Endothelial cell of umbilical vein (primary cell): ENCODE data around the gene SUMF1. TPM values are rescaled to one million over a fixed set of nuclear protein-coding genes. Genes with fewer than 3 reads are reported as not detected.

Experiments
- BruUV-seq: library from RNA; stranded (reverse); fragments of 400-500 nt; replicated peaks from 2 replicates; lab custom pipeline; 2021; lab: Mats Ljungman, UMichigan
- CTCF ChIA-PET: fragments of 300-600, 350-600 bp; sonication (Branson Sonifier 250); formaldehyde crosslinking; loops from one replicate; lab custom pipeline; 2021; ENCODE audit warnings: antibody characterized with exemption, inconsistent platforms; lab: Charles Lee
- POLR2A ChIA-PET: fragments of 300-600, 350-600 bp; sonication (Branson Sonifier 250); formaldehyde crosslinking; loops from one replicate; lab custom pipeline; 2021; ENCODE audit warnings: antibody characterized with exemption, inconsistent platforms; lab: Charles Lee
- DNase-seq: peaks from one replicate; pipeline ENCODE4 v3.0.0-alpha.2; 2011; ENCODE audit warnings: low read depth, low spot score
- FAIRE-seq: peaks from 2 replicates; lab custom pipeline; 2011; peaks lifted over from hg19 to GRCh38; lab: Jason Lieb, UNC
- H2AFZ ChIP-seq: 2 replicates; pipeline ENCODE4 v1.6.0; 2012; ENCODE audit warnings: low read depth, low read length, control low read depth, inconsistent platforms
- H3K27ac ChIP-seq: 2 replicates; pipeline ENCODE4 v1.5.1; 2011; ENCODE audit warnings: low read depth, mild to moderate bottlenecking, control low read depth, low read length, moderate library complexity; ENCODE audit not compliant: insufficient read depth
- H3K27me3 ChIP-seq, 2 experiments: 2 replicates each; pipeline versions ENCODE4 v1.6.0 to v1.6.1; 2011; ENCODE audit warnings: low read length in 2 of 2, mixed read lengths in 1 of 2; ENCODE audit not compliant: control insufficient read depth in 2 of 2, insufficient read depth in 2 of 2
- H3K36me3 ChIP-seq, 2 experiments: 2 replicates in 1 of 2; 3 replicates in 1 of 2; pipeline ENCODE4 v1.5.1; 2011; ENCODE audit warnings: low read length in 2 of 2, mild to moderate bottlenecking in 1 of 2, moderate library complexity in 1 of 2; ENCODE audit not compliant: control insufficient read depth in 2 of 2, insufficient read depth in 2 of 2; ENCODE audit errors: extremely low read depth in 1 of 2
- H3K4me1 ChIP-seq: 3 replicates; pipeline ENCODE4 v1.5.1; 2011; ENCODE audit warnings: mild to moderate bottlenecking, low read length; ENCODE audit not compliant: control insufficient read depth, insufficient read depth; ENCODE audit errors: extremely low read depth
- H3K4me2 ChIP-seq: 2 replicates; pipeline ENCODE4 v1.6.1; 2011; ENCODE audit warnings: low read length, control low read depth, mixed read lengths; ENCODE audit not compliant: insufficient read depth
- H3K4me3 ChIP-seq, 3 experiments: fragments of 200-600 bp in 1 of 3; sonication (generic), shearing (Covaris generic) in 1 of 3; replicated peaks in 1 of 3; 2 replicates each; pipeline ENCODE4 v1.5.1; 2011 to 2016; ENCODE audit warnings: control low read depth in 3 of 3, low read length in 3 of 3, mild to moderate bottlenecking in 2 of 3, inconsistent platforms in 1 of 3, low read depth in 1 of 3, moderate library complexity in 1 of 3; ENCODE audit not compliant: insufficient read depth in 1 of 3
- H3K79me2 ChIP-seq: 2 replicates; pipeline ENCODE4 v1.6.0; 2012; ENCODE audit warnings: low read length, inconsistent platforms; ENCODE audit not compliant: control insufficient read depth, insufficient read depth
- H3K9ac ChIP-seq: replicated peaks from 2 replicates; pipeline ENCODE3; 2011; ENCODE audit warnings: low read length, control low read depth; ENCODE audit not compliant: insufficient read depth; ENCODE audit errors: extremely low read depth
- H3K9me1 ChIP-seq: replicated peaks from 3 replicates; pipeline ENCODE4 v1.6.0; 2011; ENCODE audit warnings: mild to moderate bottlenecking, low read length; ENCODE audit not compliant: control insufficient read depth, insufficient read depth; ENCODE audit errors: extremely low read depth
- H3K9me3 ChIP-seq: replicated peaks from 2 replicates; pipeline ENCODE4 v1.5.1; 2012; ENCODE audit warnings: low read length, inconsistent platforms; ENCODE audit not compliant: control insufficient read depth, insufficient read depth
- H4K20me1 ChIP-seq: replicated peaks from 2 replicates; pipeline ENCODE3; 2011; ENCODE audit warnings: mild to moderate bottlenecking, low read length; ENCODE audit not compliant: control insufficient read depth, insufficient read depth; ENCODE audit errors: extremely low read depth
- CTCF ChIP-seq, 2 donors: IDR thresholded peaks; 1 replicate in 1 of 2; 2 replicates in 1 of 2; pipeline ENCODE4 v1.5.1; 2011; ENCODE audit warnings: low read length in 2 of 2, mild to moderate bottlenecking in 2 of 2, moderate library complexity in 2 of 2, control low read depth in 1 of 2, inconsistent platforms in 1 of 2, low read depth in 1 of 2; ENCODE audit not compliant: insufficient read depth in 1 of 2; ENCODE audit errors: extremely low read depth in 1 of 2
- EZH2 ChIP-seq: IDR thresholded peaks from 2 replicates; pipeline ENCODE4 v1.6.1; 2012; ENCODE audit warnings: borderline replicate concordance, low read depth, mild to moderate bottlenecking, moderate library complexity, low read length, inconsistent platforms; ENCODE audit not compliant: severe bottlenecking
- FOS ChIP-seq: IDR thresholded peaks from 2 replicates; pipeline ENCODE4 v1.6.1; 2011; ENCODE audit warnings: mild to moderate bottlenecking, low read length, moderate library complexity, borderline replicate concordance; ENCODE audit not compliant: insufficient read depth
- GATA2 ChIP-seq: IDR thresholded peaks from 2 replicates; pipeline ENCODE4 v1.7.0; 2011; ENCODE audit warnings: low read depth, mild to moderate bottlenecking, moderate library complexity, mixed read lengths, low read length; ENCODE audit not compliant: insufficient read length, insufficient read depth
- JUN ChIP-seq: IDR thresholded peaks from 2 replicates; pipeline ENCODE4 v1.6.1; 2011; ENCODE audit warnings: borderline replicate concordance, low read depth; ENCODE audit not compliant: insufficient read length, insufficient read depth
- MAX ChIP-seq: IDR thresholded peaks from 2 replicates; pipeline ENCODE4 v1.6.1; 2011; ENCODE audit not compliant: insufficient read depth, insufficient read length
- MYC ChIP-seq: IDR thresholded peaks from one replicate; pipeline ENCODE4 v1.6.1; 2011; ENCODE audit warnings: mild to moderate bottlenecking, low read depth, low read length
- POLR2A ChIP-seq: IDR thresholded peaks from 2 replicates; pipeline ENCODE4 v1.6.1; 2012; ENCODE audit warnings: low read depth, mild to moderate bottlenecking, control low read depth, low read length
- POLR2AphosphoS5 ChIP-seq: IDR thresholded peaks from 2 replicates; pipeline ENCODE4 v1.6.1; 2012; ENCODE audit warnings: low read depth, mild to moderate bottlenecking, control low read depth, low read length, moderate library complexity; ENCODE audit not compliant: insufficient read depth
- dilution Hi-C: fragments of 300-500 bp; cut with MboI; formaldehyde crosslinking; loops from one replicate; pipeline ENCODE4 v1.15.0; 2019; ENCODE audit warnings: low sequenced_read_pairs; ENCODE audit not compliant: extremely low pct_ligation_motif_present
- intact Hi-C: fragments of 100-400 bp; cut with micrococcal nuclease; formaldehyde crosslinking; loops from one replicate; pipeline ENCODE4 v1.10.0; 2022
- polyA plus RNA-seq, 4 experiments: library from polyadenylated mRNA; depleted of rRNA in 3 of 4; stranded (reverse) in 3 of 4; unstranded in 1 of 4; fragments of >200 nt; gene quantifications; 2 replicates each; pipeline versions ENCODE4 v1.2.1 to v1.2.3, GENCODE V29; 2011 to 2012; ENCODE audit warnings: missing spikeins in 1 of 4
- total RNA-seq: library from RNA; stranded (reverse); gene quantifications from 2 replicates; pipeline ENCODE4 v1.2.3, GENCODE V29; 2021

The SUMF1 gene
- total and polyA plus RNA-seq, 2 donors (not counting 3 experiments of a cell fraction or from before 2014, with no cell fraction given), result 31.5 to 46.8 TPM

- no peaks in the 10 kb centered on the region for H3K36me3 ChIP-seq
- TF ChIP-seq POLR2A, result no peak
- no peak for TF ChIP-seq JUN
- TF ChIP-seq MAX, result no peak
- no peak for TF ChIP-seq MYC
- no peak for TF ChIP-seq EZH2
- no peak for TF ChIP-seq POLR2AphosphoS5
- TF ChIP-seq FOS, result no peak
- no peak for TF ChIP-seq GATA2
- TF ChIP-seq CTCF (IDR thresholded peaks at IDR 0.05; ENCODE audit: extremely low read depth in 1 of 2, insufficient read depth in 1 of 2, low read depth in 1 of 2, low read length in 2 of 2), result no peak
- ChIA-PET CTCF (interaction anchor here (1.0 to 1.3 kb wide), 2 partner anchors 17 to 61 kb away, joined by 3 read pairs; no protein-coding TSS in a partner anchor), POLR2A (no interaction called here)
- H3K9me3 ChIP-seq, result no peaks in the 10 kb centered on the region
- intact Hi-C loops (loop anchor here (5.0 kb wide), 1 partner anchor 80 kb away; the partner anchor contains the start of gene ITPR1), dilution Hi-C loops (no loop called here)
- H3K4me3 ChIP-seq, result no peak overlapping the region
- H2AFZ ChIP-seq, result no peak overlapping the region
- no peaks in the 10 kb centered on the region for H4K20me1 ChIP-seq
- H3K4me2 ChIP-seq, result no peak overlapping the region
- FAIRE-seq (no peak), DNase-seq (no peak)
- no peaks in the 10 kb centered on the region for H3K27me3 ChIP-seq
- H3K9ac ChIP-seq, result no peak overlapping the region
- no peaks in the 10 kb centered on the region for H3K79me2 ChIP-seq
- BruUV-seq, result no TSS peak
- no peaks in the 10 kb centered on the region for H3K9me1 ChIP-seq
- peaks cover 11% of the 10 kb centered on the region for H3K4me1 ChIP-seq
- no peak overlapping the region for H3K27ac ChIP-seq
These were observed 55.2 kb downstream of the SUMF1 start for GRCh38 chr3:4411833-4412232.
